ENCODE results near the gene OR6K6. TPM values are rescaled to one million over a fixed set of nuclear protein-coding genes. Genes with fewer than 3 reads are reported as not detected.

Gene OR6K6
- not detected for total RNA-seq

DNA sequence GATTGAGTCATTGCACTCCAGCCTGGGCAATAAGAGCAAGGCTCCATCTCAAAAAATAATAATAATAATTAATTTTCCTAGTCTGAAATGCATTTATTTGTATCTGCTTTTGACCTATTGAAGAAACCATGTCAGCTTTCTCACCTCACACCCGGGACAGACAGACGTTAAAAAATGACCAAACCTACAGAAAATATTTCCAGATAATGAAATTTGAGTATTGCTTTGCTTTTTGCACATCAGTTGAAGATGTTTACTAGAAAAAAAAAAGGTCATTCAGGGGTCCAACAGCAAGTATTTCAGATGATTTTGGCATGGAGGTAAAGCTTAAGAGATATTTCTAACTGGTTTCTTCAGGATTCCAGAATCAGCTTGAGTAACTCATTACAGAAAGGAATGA is at the start of gene OR6K6:
Gene OR6K6 (plus strand): TSS at position 301 of the 400 bp plus-strand sequence. CDS start 168 bp downstream, outside the sequence.
- H3K36me3 ChIP-seq, result no peaks in the 10 kb centered on the region
- no peak for ATAC-seq
- intact Hi-C loops (cut with DNase I; ENCODE audit: low total_unique reads), result no loop called here
- DNase-seq, result no peak
- no peaks in the 10 kb centered on the region for H3K9me3 ChIP-seq
- in situ Hi-C loops (cut with MboI; ENCODE audit: low sequenced_read_pairs in 4 of 4), result no loop called here
- H3K27ac ChIP-seq, result no peak within 1 kb of the TSS
- no peaks in the 10 kb centered on the region for H3K4me1 ChIP-seq
- H3K27me3 ChIP-seq, result no peaks in the 10 kb centered on the region
- TF ChIP-seq, protein P1, sequence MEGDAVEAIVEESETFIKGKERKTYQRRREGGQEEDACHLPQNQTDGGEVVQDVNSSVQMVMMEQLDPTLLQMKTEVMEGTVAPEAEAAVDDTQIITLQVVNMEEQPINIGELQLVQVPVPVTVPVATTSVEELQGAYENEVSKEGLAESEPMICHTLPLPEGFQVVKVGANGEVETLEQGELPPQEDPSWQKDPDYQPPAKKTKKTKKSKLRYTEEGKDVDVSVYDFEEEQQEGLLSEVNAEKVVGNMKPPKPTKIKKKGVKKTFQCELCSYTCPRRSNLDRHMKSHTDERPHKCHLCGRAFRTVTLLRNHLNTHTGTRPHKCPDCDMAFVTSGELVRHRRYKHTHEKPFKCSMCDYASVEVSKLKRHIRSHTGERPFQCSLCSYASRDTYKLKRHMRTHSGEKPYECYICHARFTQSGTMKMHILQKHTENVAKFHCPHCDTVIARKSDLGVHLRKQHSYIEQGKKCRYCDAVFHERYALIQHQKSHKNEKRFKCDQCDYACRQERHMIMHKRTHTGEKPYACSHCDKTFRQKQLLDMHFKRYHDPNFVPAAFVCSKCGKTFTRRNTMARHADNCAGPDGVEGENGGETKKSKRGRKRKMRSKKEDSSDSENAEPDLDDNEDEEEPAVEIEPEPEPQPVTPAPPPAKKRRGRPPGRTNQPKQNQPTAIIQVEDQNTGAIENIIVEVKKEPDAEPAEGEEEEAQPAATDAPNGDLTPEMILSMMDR (IDR thresholded peaks at IDR 0.05 in 4 of 5, conservative IDR thresholded peaks at IDR 0.05 in 1 of 5), result no peak
- no peak for TF ChIP-seq POLR2A (IDR thresholded peaks at IDR 0.05)
- H3K4me3 ChIP-seq, result no peak within 1 kb of the TSS

DNA sequence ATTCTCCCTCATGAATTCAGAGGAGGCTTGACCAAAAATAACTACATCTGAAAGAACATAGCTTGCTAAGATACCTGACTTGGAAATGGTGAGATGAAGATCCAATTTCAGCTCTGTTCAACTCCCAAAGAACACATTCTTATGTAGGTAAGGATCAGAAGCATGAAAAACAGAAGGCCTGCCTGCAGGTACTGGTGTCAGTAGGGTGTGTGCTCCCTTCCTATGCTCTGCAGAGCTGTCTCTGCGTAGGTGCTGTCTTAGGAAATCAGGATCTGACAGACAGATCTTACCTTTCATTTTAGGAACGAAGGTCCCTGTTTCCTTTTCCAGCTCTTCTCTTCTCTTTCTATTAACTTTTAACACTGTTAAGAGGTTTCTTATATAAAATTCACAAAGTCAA is 48.4 kb upstream of the OR6K6 start:
- no peak overlapping the region for H3K27ac ChIP-seq
- no peaks in the 10 kb centered on the region for H3K9me3 ChIP-seq
- no peaks in the 10 kb centered on the region for H3K36me3 ChIP-seq
- no peak overlapping the region for H3K4me3 ChIP-seq
- no peak for DNase-seq
- intact Hi-C loops (cut with DNase I; ENCODE audit: low total_unique reads) (no loop called here), in situ Hi-C loops (cut with MboI; ENCODE audit: low sequenced_read_pairs in 4 of 4) (no loop called here)
- no peaks in the 10 kb centered on the region for H3K27me3 ChIP-seq
- no peaks in the 10 kb centered on the region for H3K4me1 ChIP-seq
- ATAC-seq, result no peak
- TF ChIP-seq POLR2A (IDR thresholded peaks at IDR 0.05), result no peak
- TF ChIP-seq, protein P1 (IDR thresholded peaks at IDR 0.05 in 4 of 5, conservative IDR thresholded peaks at IDR 0.05 in 1 of 5), result no peak

DNA sequence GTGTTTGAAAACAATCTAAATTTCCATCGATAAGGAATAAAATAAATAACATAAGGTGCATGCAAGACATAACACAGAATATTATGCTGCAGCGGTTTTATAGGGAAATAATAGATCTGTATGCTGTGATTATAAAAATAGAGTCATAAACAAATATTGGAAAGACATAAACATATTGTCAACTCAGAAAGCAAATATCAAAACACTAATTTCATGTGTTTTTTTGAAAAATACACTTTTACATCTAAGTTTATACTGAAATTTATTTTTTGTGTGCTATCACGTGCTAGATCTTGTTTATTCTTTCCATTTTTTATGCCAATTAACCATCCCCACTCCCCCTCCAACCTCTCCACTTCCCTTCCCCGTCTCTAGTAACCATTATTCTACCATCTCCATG is 43.4 kb upstream of the OR6K6 start:
- in situ Hi-C loops (cut with MboI; ENCODE audit: low sequenced_read_pairs in 4 of 4) (no loop called here), intact Hi-C loops (cut with DNase I; ENCODE audit: low total_unique reads) (no loop called here)
- H3K36me3 ChIP-seq, result no peaks in the 10 kb centered on the region
- H3K27me3 ChIP-seq, result no peaks in the 10 kb centered on the region
- no peak overlapping the region for H3K4me3 ChIP-seq
- no peak overlapping the region for H3K27ac ChIP-seq
- H3K9me3 ChIP-seq, result no peaks in the 10 kb centered on the region
- ATAC-seq (no peak), DNase-seq (no peak)
- H3K4me1 ChIP-seq, result no peaks in the 10 kb centered on the region
- TF ChIP-seq POLR2A (IDR thresholded peaks at IDR 0.05), result no peak
- TF ChIP-seq, protein P1 (IDR thresholded peaks at IDR 0.05 in 4 of 5, conservative IDR thresholded peaks at IDR 0.05 in 1 of 5), result no peak

GRCh38 chr1:158714754-158715153 is 39.8 kb upstream of the OR6K6 start:
- intact Hi-C loops (cut with DNase I; ENCODE audit: low total_unique reads) (no loop called here), in situ Hi-C loops (cut with MboI; ENCODE audit: low sequenced_read_pairs in 4 of 4) (no loop called here)
- Histone ChIP-seq H3K27me3 (no peaks in the 10 kb centered on the region), H3K36me3 (no peaks in the 10 kb centered on the region), H3K4me1 (no peaks in the 10 kb centered on the region), H3K9me3 (no peaks in the 10 kb centered on the region), H3K27ac (no peak overlapping the region), H3K4me3 (no peak overlapping the region)
- ATAC-seq, result no peak
- no peak for DNase-seq
- TF ChIP-seq POLR2A (IDR thresholded peaks at IDR 0.05), result no peak
- TF ChIP-seq, protein P1 (IDR thresholded peaks at IDR 0.05 in 4 of 5, conservative IDR thresholded peaks at IDR 0.05 in 1 of 5), result no peak

- ATAC-seq (no peak), DNase-seq (no peak)
- Histone ChIP-seq H3K36me3 (no peaks in the 10 kb centered on the region), H3K27ac (no peak overlapping the region), H3K9me3 (no peaks in the 10 kb centered on the region), H3K27me3 (no peaks in the 10 kb centered on the region), H3K4me1 (no peaks in the 10 kb centered on the region), H3K4me3 (no peak overlapping the region)
- in situ Hi-C loops (cut with MboI; ENCODE audit: low sequenced_read_pairs in 4 of 4) (no loop called here), intact Hi-C loops (cut with DNase I; ENCODE audit: low total_unique reads) (no loop called here)
- TF ChIP-seq, protein P1 (IDR thresholded peaks at IDR 0.05 in 4 of 5, conservative IDR thresholded peaks at IDR 0.05 in 1 of 5), result no peak
- no peak for TF ChIP-seq POLR2A (IDR thresholded peaks at IDR 0.05)
Measured at GRCh38 chr1:158716335-158716734, 38.2 kb upstream of the OR6K6 start.

All from gastrocnemius medialis (tissue), 4 donors.